Measurements from ENCODE around the gene CRYBB3.

GRCh38 chr22:25216230-25216629 lies 16.6 kb downstream of the CRYBB3 start:
- TF ChIP-seq POLR2A (IDR thresholded peaks at IDR 0.05), result no peak
- TF ChIP-seq CTCF (IDR thresholded peaks at IDR 0.05), result no peak
